Stimulated activated naive CD8-positive, alpha-beta T cell treated with anti-CD3 and anti-CD28 coated beads, Interleukin-15, Interleukin-2, amounts not matched to agents 100 U/mL and 50 U/mL, for 24 hours (primary cell): ENCODE data around the gene EIF1AY.
"Not testable (repeated sequence)": the region's sequence is repeated elsewhere in the genome, so short reads cannot be mapped to it uniquely, and the experiment has no call there.

ENCODE experiments used
- ATAC-seq: fragments of 150-1000 bp; cut with Tn5 transposase; one replicate; pipeline ENCODE4 v1.10.0; 2021
- DNase-seq: peaks from one replicate; pipeline ENCODE4 v3.0.0; 2021

The EIF1AY gene

DNA sequence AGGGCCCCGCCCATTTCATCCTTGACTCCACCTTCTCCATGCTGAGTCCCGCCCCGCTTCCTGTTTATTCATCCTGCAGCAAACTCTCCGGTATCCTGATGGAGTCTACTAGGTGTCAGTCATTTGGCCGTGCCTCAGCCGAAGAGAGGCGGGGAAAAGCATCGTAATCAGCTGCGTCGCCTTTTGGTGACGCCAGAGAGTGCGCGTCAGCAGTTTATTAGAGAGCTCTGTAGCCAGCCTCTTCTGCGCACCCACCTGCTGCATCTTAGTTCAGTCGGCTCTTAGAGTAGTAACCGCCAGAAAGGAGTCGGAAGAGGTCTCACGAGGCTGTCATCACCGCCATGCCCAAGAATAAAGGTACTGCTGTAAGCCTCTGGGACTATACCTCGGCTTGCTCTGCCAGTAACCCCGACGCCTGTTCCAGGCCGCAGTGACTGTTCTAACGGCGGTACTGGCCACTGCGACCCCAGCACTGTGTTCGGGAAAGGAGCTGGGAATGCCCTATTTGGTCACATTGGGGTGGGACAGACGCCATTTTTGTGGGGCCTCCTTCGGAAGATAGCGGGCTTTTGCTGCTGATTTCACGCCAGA is at the start of gene EIF1AY:
TSS of gene EIF1AY (plus strand) at position 246 of the 591 bp plus-strand sequence. CDS start at position 342, 96 bp downstream.
- peak; percentile 98 for ATAC-seq
- peak; percentile 81 for DNase-seq

DNA sequence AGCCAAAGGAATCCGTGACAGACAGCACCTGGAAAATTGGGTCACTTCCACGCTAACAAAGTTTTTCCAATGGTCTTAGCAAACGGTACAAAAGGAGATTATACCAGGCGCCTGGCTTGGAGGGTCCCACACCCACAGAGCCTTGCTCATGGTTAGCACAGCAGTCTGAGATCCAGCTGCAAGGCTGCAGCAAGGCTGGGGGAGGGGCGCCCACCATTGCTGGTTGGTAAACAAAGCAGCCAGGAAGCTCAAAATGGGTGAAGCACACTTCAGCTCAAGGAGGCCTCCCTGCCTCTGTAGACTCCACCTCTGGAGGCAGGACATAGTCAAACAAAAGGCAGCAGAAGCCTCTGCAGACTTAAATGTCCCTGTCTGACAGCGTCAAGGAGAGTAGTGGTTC is 47.1 kb upstream of the EIF1AY start:
- DNase-seq (no peak), ATAC-seq (no peak)

DNA sequence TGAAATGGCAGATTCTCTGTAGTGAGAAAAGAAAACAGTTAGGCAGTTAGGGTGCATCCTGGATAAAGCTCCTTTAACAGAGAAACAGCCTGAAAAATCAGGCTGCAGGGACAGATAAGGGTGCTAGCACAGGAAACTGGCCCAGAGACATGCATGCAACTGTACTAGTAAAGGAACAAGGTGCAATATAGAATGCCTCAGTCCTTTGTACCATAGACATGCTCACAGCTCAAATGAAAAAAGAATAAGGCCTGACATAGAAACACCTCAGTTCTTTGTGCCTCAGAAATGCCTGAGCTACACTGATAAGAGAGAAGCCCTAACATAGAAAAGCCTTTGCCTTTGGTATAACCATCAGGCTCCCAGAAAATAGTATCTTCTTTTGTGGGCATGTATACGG is 37.4 kb upstream of the EIF1AY start:
- no peak for DNase-seq
- no peak for ATAC-seq

GRCh38 chrY:20538933-20539332 is 36.6 kb upstream of the EIF1AY start:
- DNase-seq (no peak), ATAC-seq (no peak)

- DNase-seq (no peak), ATAC-seq (no peak)
Measured at GRCh38 chrY:20544451-20544960, 31.1 kb upstream of the EIF1AY start.

DNA sequence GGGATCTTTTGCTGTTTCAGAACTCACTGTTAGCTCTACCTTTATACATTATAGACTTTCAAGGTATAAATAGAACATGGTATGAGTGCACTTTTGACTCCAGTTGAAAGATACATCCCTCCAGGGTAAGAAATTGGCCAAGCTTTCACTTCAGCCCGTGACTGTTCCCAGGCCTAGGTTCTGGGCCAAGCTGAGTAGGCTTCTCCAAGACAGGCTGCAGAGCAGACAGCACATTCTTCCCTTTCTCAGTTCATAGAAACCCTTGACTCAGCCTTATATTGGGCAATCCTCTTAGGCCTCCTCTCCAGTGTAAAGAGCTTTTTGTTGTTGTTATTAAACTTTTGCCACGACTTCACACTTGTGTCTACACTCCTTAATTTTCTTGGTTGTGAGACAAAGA is 29.5 kb upstream of the EIF1AY start:
- ATAC-seq (no peak), DNase-seq (no peak)

GRCh38 chrY:20549289-20549688 is 26.3 kb upstream of the EIF1AY start:
- no peak for DNase-seq
- no peak for ATAC-seq

DNA sequence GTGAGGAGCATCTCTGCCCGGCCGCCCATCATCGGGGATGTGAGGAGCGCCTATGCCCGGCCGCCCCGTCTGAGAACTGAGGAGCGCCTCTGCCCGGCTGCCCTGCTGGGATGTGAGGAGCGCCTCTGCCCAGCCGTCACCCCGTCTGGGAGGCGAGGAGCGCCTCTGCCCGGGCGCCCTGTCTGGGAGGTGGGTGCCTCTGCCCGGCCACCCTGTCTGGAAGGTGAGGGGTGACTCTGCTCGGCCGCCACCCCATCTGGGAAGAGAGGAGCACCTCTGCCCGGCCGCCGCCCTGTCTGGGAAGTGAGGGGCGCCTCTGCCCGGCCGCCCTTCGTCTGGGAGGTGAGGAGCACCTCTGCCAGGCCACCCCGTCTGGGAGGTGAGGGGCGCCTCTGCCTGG is 23.7 kb upstream of the EIF1AY start:
- ATAC-seq (no peak), DNase-seq (no peak)

GRCh38 chrY:20552764-20553323 is 22.7 kb upstream of the EIF1AY start:
- DNase-seq, ATAC-seq: not testable (repeated sequence)

DNA sequence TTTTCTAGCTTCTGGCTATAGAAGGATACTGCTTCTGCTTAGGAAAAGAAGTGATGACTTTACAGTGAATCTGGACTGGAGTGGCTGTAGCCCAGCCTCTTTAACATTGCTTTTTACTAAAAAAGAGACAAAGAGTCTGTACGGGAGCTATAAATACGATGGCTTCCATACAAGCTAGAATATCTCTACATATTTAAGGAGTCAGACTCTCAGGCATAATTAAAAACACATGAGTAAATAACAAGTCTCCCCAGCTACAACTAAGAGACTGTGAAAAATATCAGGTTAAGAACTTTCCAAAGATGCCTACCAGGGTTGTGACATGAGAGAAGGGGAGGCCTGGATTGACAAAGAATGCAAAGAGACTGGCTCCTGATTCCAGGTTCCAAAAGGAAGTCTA is 19.8 kb upstream of the EIF1AY start:
- DNase-seq (no peak), ATAC-seq (no peak)

GRCh38 chrY:20558677-20559076 is 16.9 kb upstream of the EIF1AY start:
- no peak for DNase-seq
- ATAC-seq: no peak

- DNase-seq (no peak), ATAC-seq (no peak)
Measured at GRCh38 chrY:20559873-20560512, 15.6 kb upstream of the EIF1AY start.

DNA sequence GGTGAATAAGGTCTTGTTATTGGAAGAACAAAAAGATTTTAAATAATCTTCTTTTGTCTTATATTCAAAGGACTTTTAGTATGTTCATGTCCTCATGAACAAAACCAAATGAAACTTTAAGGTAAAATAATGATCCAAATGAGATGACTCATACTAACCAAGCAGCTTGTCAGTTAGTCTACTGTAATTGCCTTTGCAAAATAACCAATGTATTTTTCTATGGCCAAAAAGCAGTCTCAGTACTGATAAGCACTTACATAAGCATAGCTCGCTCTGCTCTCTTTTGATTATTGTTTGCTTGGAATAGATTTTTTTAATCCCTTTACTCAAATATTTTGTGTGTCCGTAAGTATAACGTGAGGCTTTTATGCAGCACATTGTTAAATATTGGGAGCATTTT is 4.3 kb upstream of the EIF1AY start:
- ATAC-seq (no peak), DNase-seq (no peak)

DNA sequence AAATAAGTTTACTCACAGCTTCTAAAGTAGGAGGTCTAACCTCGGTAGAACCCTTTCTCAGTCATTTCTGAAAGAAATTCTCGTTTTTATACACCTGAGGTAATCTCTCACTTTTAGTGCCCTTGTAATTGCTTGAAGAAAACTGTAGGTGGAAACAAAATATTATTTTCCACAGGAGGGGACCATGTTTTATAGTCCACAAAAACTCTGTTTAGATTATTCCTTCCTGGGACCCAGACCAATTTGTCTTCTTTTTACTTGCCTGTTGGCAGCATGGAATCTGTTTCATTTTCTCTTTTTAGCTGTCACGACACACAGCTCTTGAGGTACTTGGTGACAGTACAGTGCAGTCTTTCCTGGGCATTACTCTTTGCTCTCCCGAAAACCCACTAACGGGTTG is 930 bp downstream of the EIF1AY start:
- no peak for ATAC-seq
- DNase-seq: no peak

- DNase-seq (no peak), ATAC-seq (no peak)
Measured at GRCh38 chrY:20578206-20578605, 2.6 kb downstream of the EIF1AY start.

GRCh38 chrY:20581687-20582086 is 6.1 kb downstream of the EIF1AY start:
- no peak for DNase-seq
- no peak for ATAC-seq

DNA sequence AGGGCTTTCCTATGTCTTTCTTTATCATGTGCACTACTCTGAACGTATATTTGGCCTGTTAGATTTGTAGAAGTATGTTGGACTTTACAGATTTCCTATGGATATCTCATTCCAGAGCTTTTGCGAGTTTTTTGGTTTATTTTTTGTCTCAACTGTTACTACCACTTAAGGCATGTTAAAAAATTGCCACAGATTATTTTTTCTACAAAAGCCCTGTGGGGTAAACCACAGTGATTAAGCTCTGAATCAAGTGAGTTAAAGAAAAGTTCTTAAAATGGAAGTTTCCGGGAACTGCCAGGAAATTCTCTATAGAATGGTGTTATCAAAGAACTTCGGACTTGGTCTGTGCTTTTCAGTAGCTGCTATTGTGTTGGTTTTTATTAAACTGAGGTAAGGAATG is 10.6 kb downstream of the EIF1AY start:
- no peak for ATAC-seq

More for the DNA sequence above, 10.6 kb downstream of the EIF1AY start:
- no peak for DNase-seq
